H1 (cell line): ENCODE measurements around the gene NAGA. TPM values are rescaled to one million over a fixed set of nuclear protein-coding genes. Genes with fewer than 3 reads are reported as not detected.

Source experiments
- CTCF ChIA-PET: fragments of 300-600 bp; sonication (Branson Sonifier 250); formaldehyde crosslinking; loops from one replicate; lab custom pipeline; 2021; ENCODE audit not compliant: partially characterized antibody; lab: Charles Lee
- POLR2A ChIA-PET: fragments of 300-600 bp; sonication (Branson Sonifier 250); formaldehyde crosslinking; loops from one replicate; lab custom pipeline; 2021; ENCODE audit warnings: inconsistent platforms; ENCODE audit not compliant: partially characterized antibody; lab: Charles Lee
- DNase-seq, 2 experiments: peaks; one replicate each; pipeline versions ENCODE4 v3.0.0 to v3.0.0-alpha.2; 2010 to 2022; ENCODE audit warnings: low spot score in 2 of 2, low read depth in 1 of 2, mixed read lengths in 1 of 2
- FAIRE-seq: peaks from 2 replicates; lab custom pipeline; 2011; peaks lifted over from hg19 to GRCh38; lab: Jason Lieb, UNC
- H2AFZ ChIP-seq: 2 replicates; pipeline ENCODE4 v1.8.1; 2012; ENCODE audit warnings: low read length, inconsistent platforms
- H2AK5ac ChIP-seq: 2 replicates; pipeline ENCODE4 v1.6.1; 2013; ENCODE audit warnings: low read depth, low read length
- H2BK120ac ChIP-seq: replicated peaks from 2 replicates; pipeline ENCODE3; 2013; ENCODE audit warnings: low read depth, low read length, inconsistent platforms
- H2BK12ac ChIP-seq: 2 replicates; pipeline ENCODE4 v1.6.1; 2013; ENCODE audit warnings: low read depth, low read length
- H2BK15ac ChIP-seq: 2 replicates; pipeline ENCODE4 v1.6.1; 2013; ENCODE audit warnings: low read length
- H2BK20ac ChIP-seq: 2 replicates; pipeline ENCODE4 v1.6.1; 2013; ENCODE audit warnings: low read length
- H2BK5ac ChIP-seq: 2 replicates; pipeline ENCODE4 v1.6.1; 2013; ENCODE audit warnings: low read depth, low read length
- H3K14ac ChIP-seq: 2 replicates; pipeline ENCODE4 v1.6.1; 2013; ENCODE audit warnings: inconsistent platforms; ENCODE audit not compliant: insufficient read length
- H3K18ac ChIP-seq: 2 replicates; pipeline ENCODE4 v1.6.1; 2013; ENCODE audit warnings: low read length; ENCODE audit errors: extremely low read depth
- H3K23ac ChIP-seq: 2 replicates; pipeline ENCODE4 v1.6.1; 2013; ENCODE audit warnings: inconsistent platforms; ENCODE audit not compliant: insufficient read length
- H3K23me2 ChIP-seq: 2 replicates; pipeline ENCODE4 v1.6.1; 2013; ENCODE audit warnings: low read depth, low read length
- H3K27ac ChIP-seq: 2 replicates; pipeline ENCODE4 v1.6.1; 2011; ENCODE audit warnings: low read depth, low read length, inconsistent platforms
- H3K27me3 ChIP-seq, 4 experiments: replicated peaks in 1 of 4; 1 replicate in 1 of 4; 2 replicates in 3 of 4; pipeline versions ENCODE4 v1.6.1 to v1.8.1; 2011 to 2013; ENCODE audit warnings: low read length in 3 of 4, mild to moderate bottlenecking in 3 of 4, inconsistent platforms in 2 of 4, mixed read lengths in 2 of 4, moderate library complexity in 1 of 4; ENCODE audit not compliant: control insufficient read depth in 3 of 4, insufficient read depth in 3 of 4; ENCODE audit errors: extremely low read depth in 1 of 4
- H3K36me3 ChIP-seq, 4 experiments: 2 replicates each; pipeline versions ENCODE4 v1.6.1 to v1.8.1; 2011 to 2013; ENCODE audit warnings: mild to moderate bottlenecking in 4 of 4, low read length in 3 of 4, moderate library complexity in 2 of 4, control low read depth in 1 of 4, inconsistent platforms in 1 of 4; ENCODE audit not compliant: insufficient read depth in 4 of 4, control insufficient read depth in 2 of 4
- H3K4ac ChIP-seq: replicated peaks from 2 replicates; pipeline ENCODE3; 2013; ENCODE audit warnings: low read length, low read depth, mixed read lengths, inconsistent platforms; ENCODE audit not compliant: insufficient read length
- H3K4me1 ChIP-seq, 4 experiments: replicated peaks in 1 of 4; 1 replicate in 1 of 4; 2 replicates in 3 of 4; pipeline versions ENCODE4 v1.6.1 to v1.8.1; 2011 to 2013; ENCODE audit warnings: low read length in 3 of 4, inconsistent platforms in 2 of 4, mixed read lengths in 1 of 4; ENCODE audit not compliant: insufficient read depth in 4 of 4, control insufficient read depth in 3 of 4
- H3K4me2 ChIP-seq, 2 experiments: 2 replicates each; pipeline versions ENCODE4 v1.6.1 to v1.8.1; 2011 to 2013; ENCODE audit warnings: low read depth in 2 of 2, low read length in 2 of 2, control low read depth in 1 of 2, inconsistent platforms in 1 of 2, mild to moderate bottlenecking in 1 of 2; ENCODE audit not compliant: insufficient read depth in 1 of 2
- H3K4me3 ChIP-seq, 4 experiments: fragments of 200-600, 300-600 bp in 1 of 4; sonication (generic), shearing (Covaris generic), sonication (Bioruptor Twin) in 1 of 4; 2 replicates each; pipeline versions ENCODE4 v1.5.1 to v1.8.1; 2011 to 2016; ENCODE audit warnings: low read length in 4 of 4, low read depth in 3 of 4, control low read depth in 2 of 4, inconsistent platforms in 2 of 4, mild to moderate bottlenecking in 2 of 4, mixed read lengths in 1 of 4, moderate library complexity in 1 of 4; ENCODE audit not compliant: insufficient read depth in 2 of 4; ENCODE audit errors: extremely low read depth in 1 of 4
- H3K56ac ChIP-seq: replicated peaks from 2 replicates; pipeline ENCODE3; 2013; ENCODE audit warnings: low read depth, mild to moderate bottlenecking, mixed read lengths, low read length, inconsistent platforms; ENCODE audit not compliant: insufficient read length
- H3K79me1 ChIP-seq: 2 replicates; pipeline ENCODE4 v1.6.1; 2013; ENCODE audit warnings: low read depth, low read length, control low read depth
- H3K79me2 ChIP-seq, 2 experiments: 2 replicates each; pipeline versions ENCODE4 v1.6.1 to v1.8.1; 2012 to 2013; ENCODE audit warnings: low read length in 2 of 2, mild to moderate bottlenecking in 2 of 2, inconsistent platforms in 1 of 2; ENCODE audit not compliant: insufficient read depth in 2 of 2, control insufficient read depth in 1 of 2
- H3K9ac ChIP-seq, 4 experiments: replicated peaks in 1 of 4; 1 replicate in 1 of 4; 2 replicates in 3 of 4; pipeline versions ENCODE4 v1.6.1 to v1.8.1; 2011 to 2013; ENCODE audit warnings: low read depth in 3 of 4, low read length in 3 of 4, control low read depth in 2 of 4, mild to moderate bottlenecking in 2 of 4, moderate library complexity in 2 of 4, inconsistent platforms in 1 of 4; ENCODE audit errors: extremely low read depth in 1 of 4
- H3K9me3 ChIP-seq, 2 experiments: 2 replicates each; pipeline versions ENCODE4 v1.6.1 to v1.8.1; 2012 to 2013; ENCODE audit warnings: mild to moderate bottlenecking in 2 of 2, moderate library complexity in 2 of 2, control low read depth in 1 of 2, inconsistent platforms in 1 of 2, low read depth in 1 of 2, low read length in 1 of 2, mixed read lengths in 1 of 2; ENCODE audit not compliant: insufficient read depth in 2 of 2
- H4K20me1 ChIP-seq, 2 experiments: replicated peaks in 1 of 2; 2 replicates each; pipeline versions ENCODE3 to v1.8.1; 2011 to 2013; ENCODE audit warnings: inconsistent platforms in 2 of 2, low read length in 2 of 2, mild to moderate bottlenecking in 1 of 2; ENCODE audit not compliant: insufficient read depth in 2 of 2, control insufficient read depth in 1 of 2
- H4K5ac ChIP-seq: 2 replicates; pipeline ENCODE4 v1.6.1; 2013; ENCODE audit warnings: low read length, low read depth, mixed read lengths, inconsistent platforms; ENCODE audit not compliant: insufficient read length
- H4K8ac ChIP-seq: 2 replicates; pipeline ENCODE4 v1.8.0; 2013; ENCODE audit warnings: mild to moderate bottlenecking, moderate library complexity, low read length, inconsistent platforms; ENCODE audit not compliant: insufficient read depth; ENCODE audit errors: extremely low read depth
- H4K91ac ChIP-seq: replicated peaks from 2 replicates; pipeline ENCODE3; 2013; ENCODE audit warnings: low read length, mixed read lengths, inconsistent platforms; ENCODE audit not compliant: insufficient read length
- BRCA1 ChIP-seq: IDR thresholded peaks from 2 replicates; pipeline ENCODE4 v1.6.1; 2012; ENCODE audit warnings: low read depth, low read length, improper control_type of control experiment
- KDM1A ChIP-seq: fragments of 200-600, 300-600 bp; sonication (generic); IDR thresholded peaks from 2 replicates; pipeline ENCODE4 v1.7.1; 2016; ENCODE audit warnings: mild to moderate bottlenecking, low read length, borderline replicate concordance
- NRF1 ChIP-seq: IDR thresholded peaks from 2 replicates; pipeline ENCODE4 v1.6.1; 2011; ENCODE audit warnings: mild to moderate bottlenecking, low read depth, low read length, improper control_type of control experiment
- POLR2AphosphoS5 ChIP-seq: IDR thresholded peaks from 2 replicates; pipeline ENCODE4 v1.6.1; 2011; ENCODE audit warnings: low read depth, low read length
- SIRT6 ChIP-seq: IDR thresholded peaks from one replicate; pipeline ENCODE4 v1.7.1; 2012; ENCODE audit warnings: low read length, inconsistent platforms
- SP1 ChIP-seq: IDR thresholded peaks from 2 replicates; pipeline ENCODE4 v1.6.1; 2011; ENCODE audit warnings: low read depth, low read length
- SP2 ChIP-seq: IDR thresholded peaks from 2 replicates; pipeline ENCODE4 v1.6.1; 2012; ENCODE audit warnings: mild to moderate bottlenecking, low read length, inconsistent platforms
- TBP ChIP-seq: IDR thresholded peaks from 2 replicates; pipeline ENCODE4 v1.6.1; 2011; ENCODE audit warnings: low read depth, low read length, improper control_type of control experiment
- ZNF274 ChIP-seq: IDR thresholded peaks from 2 replicates; pipeline ENCODE4 v1.7.0; 2012; ENCODE audit warnings: low read length, borderline replicate concordance; ENCODE audit errors: extremely low read depth
- WGBS, 2 experiments: shearing (Covaris generic) in 1 of 2; methylation state at CpG; one replicate each; pipeline versions ENCODE4 v1.1.6 to v1.1.7; 2013 to 2015; ENCODE audit warnings: low lambda C conversion rate in 2 of 2, mixed read lengths in 2 of 2, inconsistent platforms in 1 of 2, low coverage in 1 of 2, missing lambda C conversion rate in 1 of 2; ENCODE audit not compliant: insufficient replicate concordance in 2 of 2, insufficient coverage in 1 of 2, insufficient read length in 1 of 2; ENCODE audit errors: extremely low coverage in 1 of 2, missing lambda C conversion rate in 1 of 2; 5-methylcytosine and 5-hydroxymethylcytosine counted together
- polyA plus RNA-seq, 7 experiments: library from polyadenylated mRNA; depleted of rRNA in 3 of 7; stranded (reverse) in 5 of 7; unstranded in 2 of 7; fragments of >200 nt in 5 of 7; fragments of 200-250 nt in 2 of 7; gene quantifications; 1 replicate in 5 of 7; 2 replicates in 1 of 7; 4 replicates in 1 of 7; pipeline versions ENCODE4 v1.2.1 to v1.2.3, GENCODE V29; 2011 to 2013; ENCODE audit warnings: missing spikeins in 2 of 7, mixed read lengths in 2 of 7
- total RNA-seq: library from RNA; stranded (reverse); fragmentation: NEBNext Ultra II Directional; extraction: Animal tissue kit (Norgen Biotek cat#: 25700); gene quantifications from 2 replicates; pipeline ENCODE4 v1.2.1, GENCODE V29; 2021
- TF ChIP-seq, protein P1 (sequence below), 3 experiments: IDR thresholded peaks; 1 replicate in 2 of 3; 2 replicates in 1 of 3; pipeline versions ENCODE4 v1.5.1 to v1.6.1; 2011; ENCODE audit warnings: low read length in 3 of 3, mild to moderate bottlenecking in 3 of 3, inconsistent platforms in 2 of 3, low read depth in 1 of 3, moderate library complexity in 1 of 3; ENCODE audit not compliant: insufficient read depth in 1 of 3; ENCODE audit errors: control extremely low read depth in 1 of 3
- TF ChIP-seq, protein P2 (sequence below): IDR thresholded peaks from 2 replicates; pipeline ENCODE4 v1.6.1; 2012; ENCODE audit warnings: inconsistent platforms

The NAGA gene
- total and polyA plus RNA-seq, 2 of the 8 experiments (the other 6 are each of a cell fraction or from before 2014, with no cell fraction given): 14.8 to 30.7 TPM

DNA sequence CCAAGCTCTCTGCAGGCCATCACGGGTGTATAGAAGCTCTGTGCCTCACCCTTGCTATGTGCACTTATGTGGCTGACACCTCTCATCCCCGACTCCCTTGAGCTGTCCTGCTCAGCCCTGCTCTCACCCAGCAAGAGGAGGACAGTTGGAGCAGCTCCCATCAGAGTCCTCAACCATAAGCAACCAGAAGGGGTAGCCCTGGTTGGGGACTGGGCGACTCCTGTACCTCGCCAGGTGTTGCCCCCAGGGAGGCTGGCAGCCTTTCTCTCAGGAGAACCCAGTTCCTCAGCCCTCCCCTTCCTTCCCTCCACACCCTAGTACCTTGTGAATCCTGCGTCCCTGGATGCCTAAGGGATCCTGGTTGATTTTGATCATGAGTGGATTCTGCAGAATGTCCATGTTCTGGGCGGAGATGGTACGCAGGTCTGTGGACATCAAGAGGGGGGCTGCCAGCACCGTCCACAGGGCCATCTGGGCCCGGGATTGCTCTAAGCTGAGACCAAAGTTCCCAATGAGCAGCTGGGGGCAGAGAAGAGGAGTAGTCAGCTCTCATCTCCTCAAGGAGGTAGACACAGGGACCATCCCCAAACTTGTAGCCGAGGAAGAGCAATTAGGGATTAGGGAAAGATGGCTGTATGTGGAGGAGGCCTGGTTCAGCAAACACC, 8.0 kb downstream of the NAGA start:
- Histone ChIP-seq H2BK120ac (no peak overlapping the region), H4K5ac (no peak overlapping the region), H3K4ac (no peak overlapping the region), H3K14ac (no peak overlapping the region), H3K9me3 (peaks cover 3 to 7% of the 10 kb centered on the region in 2 experiments; a peak in 2 of 4 replicates), H3K9ac (no peak overlapping the region), H3K56ac (no peak overlapping the region), H3K36me3 (peaks cover 0 to 10% (median 6%) of the 10 kb centered on the region in 4 experiments; a peak in 4 of 8 replicates), H2BK20ac (no peak overlapping the region), H2BK15ac (no peak overlapping the region), H4K20me1 (peaks cover 0 to 3% of the 10 kb centered on the region in 2 experiments), H4K8ac (no peak overlapping the region), H4K91ac (no peak overlapping the region), H3K4me1 (peaks cover 0 to 12% (median 8%) of the 10 kb centered on the region in 4 experiments; a peak in 4 of 7 replicates), H2AFZ (no peak overlapping the region), H3K79me2 (no peaks in the 10 kb centered on the region), H3K18ac (no peak overlapping the region), H3K4me2 (no peak overlapping the region), H2BK5ac (no peak overlapping the region), H3K79me1 (no peaks in the 10 kb centered on the region), H3K4me3 (no peak overlapping the region), H3K27ac (no peak overlapping the region), H3K23ac (no peak overlapping the region), H2AK5ac (no peak overlapping the region), H3K23me2 (no peaks in the 10 kb centered on the region), H3K27me3 (no peaks in the 10 kb centered on the region), H2BK12ac (no peak overlapping the region)
- FAIRE-seq: no peak
- peak in 1 of 2 experiments; percentile 29 for DNase-seq
- 84% methylated on average over 10 of the region's 10 CpGs; no CpG with 5 or more reads in 1 of the 2 experiments for WGBS, 2 experiments
- POLR2A ChIA-PET: interaction anchor here (0.6 to 1.1 kb wide), 3 partner anchors 11 to 60 kb away, joined by 3 to 5 read pairs (median 3); partner anchors contain the start of gene SMDT1
- CTCF ChIA-PET: interaction anchor here (0.6 to 1.2 kb wide), 2 partner anchors 59 to 92 kb away, joined by 3 read pairs; no protein-coding TSS in a partner anchor
- TF ChIP-seq KDM1A (no peak), SP2 (no peak), SP1 (no peak), BRCA1 (no peak), ZNF274 (no peak), SIRT6 (no peak), POLR2AphosphoS5 (no peak), TBP (no peak), NRF1 (no peak)
- TF ChIP-seq, protein P1, sequence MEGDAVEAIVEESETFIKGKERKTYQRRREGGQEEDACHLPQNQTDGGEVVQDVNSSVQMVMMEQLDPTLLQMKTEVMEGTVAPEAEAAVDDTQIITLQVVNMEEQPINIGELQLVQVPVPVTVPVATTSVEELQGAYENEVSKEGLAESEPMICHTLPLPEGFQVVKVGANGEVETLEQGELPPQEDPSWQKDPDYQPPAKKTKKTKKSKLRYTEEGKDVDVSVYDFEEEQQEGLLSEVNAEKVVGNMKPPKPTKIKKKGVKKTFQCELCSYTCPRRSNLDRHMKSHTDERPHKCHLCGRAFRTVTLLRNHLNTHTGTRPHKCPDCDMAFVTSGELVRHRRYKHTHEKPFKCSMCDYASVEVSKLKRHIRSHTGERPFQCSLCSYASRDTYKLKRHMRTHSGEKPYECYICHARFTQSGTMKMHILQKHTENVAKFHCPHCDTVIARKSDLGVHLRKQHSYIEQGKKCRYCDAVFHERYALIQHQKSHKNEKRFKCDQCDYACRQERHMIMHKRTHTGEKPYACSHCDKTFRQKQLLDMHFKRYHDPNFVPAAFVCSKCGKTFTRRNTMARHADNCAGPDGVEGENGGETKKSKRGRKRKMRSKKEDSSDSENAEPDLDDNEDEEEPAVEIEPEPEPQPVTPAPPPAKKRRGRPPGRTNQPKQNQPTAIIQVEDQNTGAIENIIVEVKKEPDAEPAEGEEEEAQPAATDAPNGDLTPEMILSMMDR (IDR thresholded peaks at IDR 0.05; ENCODE audit: control extremely low read depth in 1 of 3, insufficient read depth in 1 of 3, low read depth in 1 of 3, low read length in 3 of 3): no peak
- TF ChIP-seq, protein P2, sequence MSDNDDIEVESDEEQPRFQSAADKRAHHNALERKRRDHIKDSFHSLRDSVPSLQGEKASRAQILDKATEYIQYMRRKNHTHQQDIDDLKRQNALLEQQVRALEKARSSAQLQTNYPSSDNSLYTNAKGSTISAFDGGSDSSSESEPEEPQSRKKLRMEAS: no peak
